Ovary (tissue), 3 donors: ENCODE results near the gene NPIPB9.
"Not testable (repeated sequence)": the region's sequence is repeated elsewhere in the genome, so short reads cannot be mapped to it uniquely, and the experiment has no call there.

Experiments
- POLR2A ChIP-seq: fragments of 450-650 bp; IDR thresholded peaks from one replicate; pipeline ENCODE4 v1.6.1; 2017; ENCODE audit warnings: antibody characterized with exemption, mild to moderate bottlenecking, moderate library complexity
- TF ChIP-seq, protein P1 (sequence below), 3 donors: fragments of 450-650 bp in 2 of 3; fragments of 200-600 bp in 1 of 3; IDR thresholded peaks; one replicate each; pipeline versions ENCODE4 v1.5.1 to v1.8.0; 2016 to 2022; ENCODE audit warnings: antibody characterized with exemption in 3 of 3, mild to moderate bottlenecking in 1 of 3
- donor health status: DM: no; HTN: no; CAD: no.

DNA sequence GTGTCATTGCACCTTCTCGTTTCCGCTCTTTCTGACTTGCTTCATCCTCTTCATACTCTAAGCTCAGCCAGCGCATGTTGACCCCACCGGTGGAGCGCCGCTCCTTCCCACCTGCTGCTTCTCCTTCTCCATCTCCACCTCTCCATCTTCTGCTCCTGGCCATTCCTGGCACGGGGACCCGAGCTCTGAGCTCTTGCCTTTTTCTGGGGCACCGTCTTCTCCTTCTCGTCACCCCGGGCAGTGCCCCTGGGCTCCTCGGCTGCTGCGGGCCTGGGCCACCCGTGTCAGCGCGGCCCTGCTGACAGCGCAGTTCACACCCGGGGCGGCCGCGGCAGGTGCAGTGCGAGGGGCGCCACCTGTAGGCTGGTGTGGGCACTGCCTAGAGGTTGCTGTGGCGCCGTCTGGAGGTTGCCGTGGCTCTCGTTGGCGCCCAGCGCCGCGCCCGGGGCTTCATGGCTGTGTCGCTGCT, 1.6 kb upstream of the NPIPB9 start:
- not testable (repeated sequence) for TF ChIP-seq POLR2A
- TF ChIP-seq, protein P1, sequence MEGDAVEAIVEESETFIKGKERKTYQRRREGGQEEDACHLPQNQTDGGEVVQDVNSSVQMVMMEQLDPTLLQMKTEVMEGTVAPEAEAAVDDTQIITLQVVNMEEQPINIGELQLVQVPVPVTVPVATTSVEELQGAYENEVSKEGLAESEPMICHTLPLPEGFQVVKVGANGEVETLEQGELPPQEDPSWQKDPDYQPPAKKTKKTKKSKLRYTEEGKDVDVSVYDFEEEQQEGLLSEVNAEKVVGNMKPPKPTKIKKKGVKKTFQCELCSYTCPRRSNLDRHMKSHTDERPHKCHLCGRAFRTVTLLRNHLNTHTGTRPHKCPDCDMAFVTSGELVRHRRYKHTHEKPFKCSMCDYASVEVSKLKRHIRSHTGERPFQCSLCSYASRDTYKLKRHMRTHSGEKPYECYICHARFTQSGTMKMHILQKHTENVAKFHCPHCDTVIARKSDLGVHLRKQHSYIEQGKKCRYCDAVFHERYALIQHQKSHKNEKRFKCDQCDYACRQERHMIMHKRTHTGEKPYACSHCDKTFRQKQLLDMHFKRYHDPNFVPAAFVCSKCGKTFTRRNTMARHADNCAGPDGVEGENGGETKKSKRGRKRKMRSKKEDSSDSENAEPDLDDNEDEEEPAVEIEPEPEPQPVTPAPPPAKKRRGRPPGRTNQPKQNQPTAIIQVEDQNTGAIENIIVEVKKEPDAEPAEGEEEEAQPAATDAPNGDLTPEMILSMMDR (IDR thresholded peaks at IDR 0.05), result not testable (repeated sequence)
